Heart left ventricle (tissue), 13 donors: Measurements from ENCODE around the gene UGT2B10.

Experiments
- CTCF ChIP-seq, 12 donors: fragments of 200-600 bp; sonication (generic) in 4 of 12; IDR thresholded peaks; one replicate each; pipeline versions ENCODE4 v1.5.0 to v1.8.0; 2018 to 2022; ENCODE audit warnings: antibody characterized with exemption in 12 of 12, mild to moderate bottlenecking in 5 of 12
- POLR2A ChIP-seq, 2 donors: fragments of 450-650 bp; IDR thresholded peaks; one replicate each; pipeline ENCODE4 v1.6.1; 2017; ENCODE audit warnings: antibody characterized with exemption in 2 of 2, mild to moderate bottlenecking in 2 of 2, moderate library complexity in 2 of 2
- donor health status: ischemic (EF 13 %, LVEDD 7.1; RV severe dilation, severe dysfunction).
- donor health status: DM: no; HTN: yes; CAD: no.
- donor health status: DM: no; HTN: no; CAD: no.
- donor health status: ischemic (EF 25% LVEDD 6.9; RV normal size, moderate dysfunction).
- donor health status: ischemic (EF 25% LVEDD 5.7; RV mildly dilated, moderate dysfunction).
- donor health status: ischemic (EF 35%, LVEDD 5.7; RV mildly dilated, moderate dysfunction).
- donor health status: nonischemic (EF 11% LVEDD 7.7; RV severe dilation, severe dysfunction).
- donor health status: DM: yes; HTN: yes; CAD: no.
- donor health status: PGD.
- donor health status: ischemic (EF 29% LVEDD 5.4; RV normal size, mild dysfunction).
- donor health status: nonischemic (EF 23%, LVEDD 6.1; RV moderate dilation, normal function).

GRCh38 chr4:68780232-68780631 is 35.6 kb upstream of the UGT2B10 start:
- TF ChIP-seq CTCF (IDR thresholded peaks at IDR 0.05) (no peak), POLR2A (IDR thresholded peaks at IDR 0.05) (no peak)
